Adipocyte (in vitro differentiated cells): ENCODE data around the gene MN1.
A peak's percentile ranks its signal among the peaks of the same experiment; 100 is the strongest.

Experiments
- DNase-seq: peaks from one replicate; pipeline ENCODE4 v3.0.0-alpha.2; 2015; ENCODE audit warnings: low read depth
- H3K27me3 ChIP-seq: replicated peaks from 2 replicates; pipeline ENCODE4 v1.7.0; 2013; ENCODE audit warnings: mild to moderate bottlenecking, low read length, moderate library complexity; ENCODE audit not compliant: control insufficient read depth, insufficient read depth
- H3K36me3 ChIP-seq: 2 replicates; pipeline ENCODE4 v1.7.0; 2013; ENCODE audit warnings: low read length, mild to moderate bottlenecking, moderate library complexity; ENCODE audit not compliant: control insufficient read depth, insufficient read depth, severe bottlenecking
- H3K4me1 ChIP-seq: 2 replicates; pipeline ENCODE4 v1.7.0; 2013; ENCODE audit warnings: mild to moderate bottlenecking, low read length, moderate library complexity; ENCODE audit not compliant: control insufficient read depth, insufficient read depth
- H3K4me3 ChIP-seq: 2 replicates; pipeline ENCODE4 v1.7.0; 2013; ENCODE audit warnings: mild to moderate bottlenecking, low read length, moderate library complexity
- H3K9ac ChIP-seq: 2 replicates; pipeline ENCODE4 v1.7.0; 2013; ENCODE audit warnings: mild to moderate bottlenecking, low read length, moderate library complexity
- H3K9me3 ChIP-seq: 2 replicates; pipeline ENCODE4 v1.7.0; 2013; ENCODE audit warnings: mild to moderate bottlenecking, low read length, moderate library complexity; ENCODE audit not compliant: control insufficient read depth

MN1 gene

GRCh38 chr22:27823221-27823620 lies 21.7 kb upstream of the MN1 start:
- Histone ChIP-seq H3K9ac (no peak overlapping the region), H3K4me1 (peaks cover 7% of the 10 kb centered on the region), H3K27me3 (no peaks in the 10 kb centered on the region), H3K9me3 (no peaks in the 10 kb centered on the region), H3K36me3 (no peaks in the 10 kb centered on the region), H3K4me3 (no peak overlapping the region)
- no peak for DNase-seq

GRCh38 chr22:27820896-27821866 lies 19.6 kb upstream of the MN1 start:
- DNase-seq: no peak
- no peak overlapping the region for H3K4me3 ChIP-seq
- no peak overlapping the region for H3K9ac ChIP-seq
- H3K36me3 ChIP-seq: no peaks in the 10 kb centered on the region
- H3K27me3 ChIP-seq: no peaks in the 10 kb centered on the region
- H3K4me1 ChIP-seq: no peaks in the 10 kb centered on the region
- H3K9me3 ChIP-seq: no peaks in the 10 kb centered on the region

- no peak for DNase-seq
- H3K9ac ChIP-seq: no peak overlapping the region
- no peaks in the 10 kb centered on the region for H3K9me3 ChIP-seq
- H3K4me3 ChIP-seq: no peak overlapping the region
- H3K36me3 ChIP-seq: no peaks in the 10 kb centered on the region
- H3K4me1 ChIP-seq: no peaks in the 10 kb centered on the region
- H3K27me3 ChIP-seq: peaks cover 6% of the 10 kb centered on the region
These were observed 15.0 kb upstream of the MN1 start for GRCh38 chr22:27816552-27816951.

GRCh38 chr22:27815826-27816530 lies 14.4 kb upstream of the MN1 start:
- H3K4me3 ChIP-seq: no peak overlapping the region
- H3K4me1 ChIP-seq: peaks cover 4% of the 10 kb centered on the region
- no peaks in the 10 kb centered on the region for H3K9me3 ChIP-seq
- H3K36me3 ChIP-seq: no peaks in the 10 kb centered on the region
- peaks cover 6% of the 10 kb centered on the region for H3K27me3 ChIP-seq
- DNase-seq: no peak
- no peak overlapping the region for H3K9ac ChIP-seq

- no peak for DNase-seq
- no peaks in the 10 kb centered on the region for H3K9me3 ChIP-seq
- H3K4me1 ChIP-seq: peaks cover 14% of the 10 kb centered on the region
- H3K27me3 ChIP-seq: peaks cover 6% of the 10 kb centered on the region
- H3K4me3 ChIP-seq: no peak overlapping the region
- no peak overlapping the region for H3K9ac ChIP-seq
- no peaks in the 10 kb centered on the region for H3K36me3 ChIP-seq
These were observed 13.4 kb upstream of the MN1 start for GRCh38 chr22:27814993-27815392.

- no peak for DNase-seq
- Histone ChIP-seq H3K36me3 (no peaks in the 10 kb centered on the region), H3K9me3 (no peaks in the 10 kb centered on the region), H3K9ac (no peak overlapping the region), H3K27me3 (peaks cover 6% of the 10 kb centered on the region), H3K4me3 (no peak overlapping the region), H3K4me1 (peaks cover 15% of the 10 kb centered on the region)
These were observed 10.2 kb upstream of the MN1 start for GRCh38 chr22:27811778-27812177.

- no peaks in the 10 kb centered on the region for H3K36me3 ChIP-seq
- H3K4me3 ChIP-seq: peak overlapping the region; percentile 14
- peak; percentile 89 for DNase-seq
These were observed 9.1 kb upstream of the MN1 start for GRCh38 chr22:27810609-27811151.

GRCh38 chr22:27809700-27810608 lies 8.4 kb upstream of the MN1 start:
- H3K36me3 ChIP-seq: no peaks in the 10 kb centered on the region
- peak overlapping the region; percentile 14 for H3K4me3 ChIP-seq
- no peaks in the 10 kb centered on the region for H3K9me3 ChIP-seq
- DNase-seq: no peak
- H3K27me3 ChIP-seq: no peaks in the 10 kb centered on the region
- peaks cover 15% of the 10 kb centered on the region for H3K4me1 ChIP-seq
- peak overlapping the region; percentile 58 for H3K9ac ChIP-seq

More at GRCh38 chr22:27810609-27811151, 9.1 kb upstream of the MN1 start:
- H3K4me1 ChIP-seq: peaks cover 15% of the 10 kb centered on the region
- H3K27me3 ChIP-seq: peaks cover 4% of the 10 kb centered on the region
- peak overlapping the region; percentile 58 for H3K9ac ChIP-seq
- no peaks in the 10 kb centered on the region for H3K9me3 ChIP-seq

- Histone ChIP-seq H3K36me3 (no peaks in the 10 kb centered on the region), H3K27me3 (no peaks in the 10 kb centered on the region)
- DNase-seq: no peak
These were observed 7.7 kb upstream of the MN1 start for GRCh38 chr22:27809226-27809603.

GRCh38 chr22:27808451-27809225 lies 7.1 kb upstream of the MN1 start:
- no peak for DNase-seq
- Histone ChIP-seq H3K27me3 (no peaks in the 10 kb centered on the region), H3K9me3 (no peaks in the 10 kb centered on the region), H3K4me1 (peaks cover 18% of the 10 kb centered on the region), H3K9ac (no peak overlapping the region), H3K4me3 (no peak overlapping the region), H3K36me3 (no peaks in the 10 kb centered on the region)

More at GRCh38 chr22:27809226-27809603, 7.7 kb upstream of the MN1 start:
- Histone ChIP-seq H3K9ac (no peak overlapping the region), H3K9me3 (no peaks in the 10 kb centered on the region), H3K4me1 (peaks cover 18% of the 10 kb centered on the region), H3K4me3 (no peak overlapping the region)
